ENCODE measurements around the gene NUP210. TPM values are rescaled to one million over a fixed set of nuclear protein-coding genes. Genes with fewer than 3 reads are reported as not detected.
A peak's percentile ranks its signal among the peaks of the same experiment; 100 is the strongest.

The NUP210 gene
- total RNA-seq (100 to 1,000 TPM; 131 to 164 (median 150) TPM), polyA plus RNA-seq (10 to 100 TPM; 52.6 to 93.6 TPM), total RNA-seq (513 reads per million, percentile 98 among the genes with 10 or more reads in this experiment)

DNA sequence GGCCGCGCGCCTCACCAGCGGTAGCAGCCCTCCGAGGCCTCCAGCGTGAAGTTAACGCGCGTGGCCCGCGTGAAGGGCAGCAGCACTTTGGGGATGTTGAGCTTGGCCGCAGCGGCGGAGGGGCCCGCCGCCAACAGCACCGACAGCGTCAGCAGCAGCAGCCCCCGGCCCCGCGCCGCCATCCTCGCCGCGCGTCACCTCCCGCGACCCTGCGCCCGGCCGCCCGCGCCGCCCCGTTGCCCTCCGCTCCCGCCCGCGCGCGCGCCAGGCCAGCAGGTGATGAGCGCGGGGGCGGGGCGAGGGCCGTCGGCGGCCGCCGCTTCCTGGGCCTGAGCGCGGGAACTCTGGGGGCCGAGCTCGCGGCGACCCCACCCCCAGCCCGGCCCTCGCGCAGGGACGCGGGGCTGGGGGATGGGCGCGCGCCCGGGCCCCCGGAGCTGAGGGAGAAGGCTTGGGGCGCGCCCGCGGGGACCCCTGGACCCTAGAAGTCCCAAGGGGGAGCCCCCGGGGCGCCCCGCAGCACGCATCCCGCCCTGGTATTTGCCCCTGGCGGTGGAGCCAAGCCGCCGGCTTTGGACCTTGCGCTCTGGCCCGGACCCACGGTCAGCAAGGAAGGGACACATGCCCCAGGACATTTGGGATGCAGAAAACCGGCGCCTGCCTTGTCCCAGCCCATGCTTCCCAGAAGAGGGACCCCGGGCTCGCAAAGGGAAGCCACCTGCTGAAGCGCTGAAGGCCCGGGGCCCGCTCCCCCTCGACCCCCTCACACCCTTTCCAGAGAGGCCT lies at the start of gene NUP210:
NUP210 (minus strand) TSS at position 278 of the 786 bp plus-strand sequence; CDS start at position 182, 96 bp downstream.
- ATAC-seq (peak; percentile 36), DNase-seq (peak in 4 of 9 donors; percentile 5 to 78 (median 22))
- peak within 1 kb of the TSS; percentile 73 for H3K4me3 ChIP-seq (ENCODE audit: low read length)
- H3K4me1 ChIP-seq (ENCODE audit: control insufficient read depth in 2 of 2, insufficient read depth in 2 of 2, low read length in 2 of 2) = peaks cover 48 to 60% of the 10 kb centered on the region in 2 donors
- no peaks in the 10 kb centered on the region for H3K9me3 ChIP-seq (ENCODE audit: control insufficient read depth in 2 of 3, low read length in 3 of 3)
- H3K27ac ChIP-seq (ENCODE audit: low read depth, low read length) = peak within 1 kb of the TSS; percentile 96
- Mint-ChIP-seq H3K9me3 (peaks cover 0 to 2% (median 0%) of the 10 kb centered on the region in 11 donors), H3K36me3 (peaks cover 0 to 13% (median 0%) of the 10 kb centered on the region in 5 donors), H3K4me3 (peak within 1 kb of the TSS; percentile 89 to 100 (median 96)), H3K4me1 (peaks cover 41 to 81% (median 66%) of the 10 kb centered on the region in 7 donors), H3K27ac (peak within 1 kb of the TSS; percentile 96 to 100 (median 99)), H3K27me3 (no peaks in the 10 kb centered on the region)
- CTCF ChIA-PET = interaction anchor here (1.0 to 11.5 kb wide), 5 partner anchors 8 to 76 kb away, joined by 3 to 102 read pairs (median 5); no protein-coding TSS in a partner anchor
- H3K36me3 ChIP-seq (ENCODE audit: control insufficient read depth in 2 of 3, insufficient read depth in 3 of 3, low read length in 3 of 3) = no peaks in the 10 kb centered on the region
- intact Hi-C loops (cut with micrococcal nuclease) = loop anchor here (2.0 to 10.0 kb wide), 5 partner anchors 15 to 1645 kb away; partner anchors contain the start of genes HDAC11 (in 1 of the 2), IQSEC1 (in 1 of the 2) and MRPS25 (in 1 of the 2)
- POLR2A ChIA-PET = interaction anchor here (0.6 to 10.4 kb wide), 11 partner anchors 9 to 310 kb away, joined by 3 to 125 read pairs (median 4); partner anchors contain the start of gene HDAC11
- no peaks in the 10 kb centered on the region for H3K27me3 ChIP-seq (ENCODE audit: control insufficient read depth in 2 of 2, insufficient read depth in 2 of 2, low read length in 2 of 2)

DNA sequence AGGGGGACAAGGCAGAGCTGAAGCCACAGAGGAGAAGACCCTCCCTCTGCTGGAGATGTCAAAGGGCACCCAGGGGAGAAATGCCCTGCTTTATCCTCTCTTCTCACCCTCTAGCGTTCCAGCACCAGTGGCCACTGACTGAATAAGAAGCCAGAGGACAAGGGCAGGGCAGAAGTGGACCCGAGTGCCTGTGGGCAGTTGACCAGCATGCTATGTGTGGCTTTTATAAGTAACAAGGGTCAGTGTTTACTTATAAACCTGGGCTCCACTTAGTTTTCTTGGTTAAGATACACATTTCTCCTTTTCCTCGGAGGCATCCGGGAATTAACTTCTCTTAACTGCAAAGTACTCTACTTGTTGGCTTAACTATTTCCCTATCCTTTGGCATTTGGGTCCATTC lies 46.7 kb upstream of the NUP210 start:
- no peaks in the 10 kb centered on the region for H3K36me3 Mint-ChIP-seq
- no peaks in the 10 kb centered on the region for H3K4me1 ChIP-seq (ENCODE audit: control insufficient read depth in 2 of 2, insufficient read depth in 2 of 2, low read length in 2 of 2)
- no peak overlapping the region for H3K27ac ChIP-seq (ENCODE audit: low read depth, low read length)
- no peaks in the 10 kb centered on the region for H3K36me3 ChIP-seq (ENCODE audit: control insufficient read depth in 2 of 3, insufficient read depth in 3 of 3, low read length in 3 of 3)
- no peaks in the 10 kb centered on the region for H3K27me3 ChIP-seq (ENCODE audit: control insufficient read depth in 2 of 2, insufficient read depth in 2 of 2, low read length in 2 of 2)
- CTCF ChIA-PET = interaction anchor here (1.0 to 1.3 kb wide), 2 partner anchors 20 to 181 kb away, joined by 3 read pairs; no protein-coding TSS in a partner anchor
- no peaks in the 10 kb centered on the region for H3K9me3 Mint-ChIP-seq
- DNase-seq (no peak), ATAC-seq (no peak)
- peaks cover 0 to 38% (median 3%) of the 10 kb centered on the region in 5 donors for H3K27me3 Mint-ChIP-seq
- H3K4me3 ChIP-seq (ENCODE audit: low read length) = no peak overlapping the region
- H3K4me1 Mint-ChIP-seq = no peaks in the 10 kb centered on the region
- intact Hi-C loops (cut with micrococcal nuclease) = no loop called here
- H3K4me3 Mint-ChIP-seq = no peak overlapping the region
- POLR2A ChIA-PET = interaction anchor here (1.1 kb wide), 1 partner anchor 93 kb away, joined by 4 read pairs; no protein-coding TSS in a partner anchor
- no peak overlapping the region for H3K27ac Mint-ChIP-seq
- no peaks in the 10 kb centered on the region for H3K9me3 ChIP-seq (ENCODE audit: control insufficient read depth in 2 of 3, low read length in 3 of 3)

DNA sequence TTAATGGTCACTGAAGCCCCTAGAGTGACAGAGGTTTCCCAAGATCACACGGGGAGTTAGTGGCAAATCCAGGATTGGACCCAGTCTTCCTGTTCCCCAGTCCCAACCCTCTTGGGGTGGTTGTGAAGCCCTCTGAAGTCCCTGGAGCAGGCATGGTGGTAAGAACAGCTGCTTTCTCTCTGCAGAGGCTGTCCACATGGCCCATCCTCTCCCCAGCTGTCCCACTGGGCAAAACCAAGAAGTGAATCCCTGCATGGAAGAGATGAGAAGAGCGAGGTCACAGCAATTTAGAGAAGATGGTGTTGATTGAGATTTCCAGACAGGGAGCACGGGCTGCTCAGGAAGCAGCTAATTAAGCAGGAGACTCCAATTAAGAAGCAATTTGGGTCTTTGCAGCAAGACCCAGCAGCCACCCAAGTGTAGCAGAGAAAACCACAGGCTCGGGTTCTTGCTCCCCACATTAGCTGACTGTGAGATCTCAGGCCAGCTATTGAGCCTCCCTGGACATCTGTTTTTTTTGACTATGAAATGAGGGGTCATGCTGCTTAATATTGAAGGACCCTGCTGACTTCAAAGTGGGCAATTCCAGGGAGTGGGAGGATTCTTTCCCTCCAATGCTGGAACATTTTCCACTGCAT lies 45.2 kb upstream of the NUP210 start:
- no peak for ATAC-seq
- H3K4me3 ChIP-seq (ENCODE audit: low read length) = no peak overlapping the region
- no peaks in the 10 kb centered on the region for H3K9me3 Mint-ChIP-seq
- H3K36me3 ChIP-seq (ENCODE audit: control insufficient read depth in 2 of 3, insufficient read depth in 3 of 3, low read length in 3 of 3) = no peaks in the 10 kb centered on the region
- no peak overlapping the region for H3K27ac Mint-ChIP-seq
- POLR2A ChIA-PET = interaction anchor here (1.8 kb wide), 1 partner anchor 15 kb away, joined by 5 read pairs; the partner anchor contains the start of gene HDAC11
- CTCF ChIA-PET = interaction anchor here (0.5 to 1.0 kb wide), 3 partner anchors 14 to 114 kb away, joined by 3 to 8 read pairs (median 4); no protein-coding TSS in a partner anchor
- no peak overlapping the region for H3K27ac ChIP-seq (ENCODE audit: low read depth, low read length)
- H3K9me3 ChIP-seq (ENCODE audit: control insufficient read depth in 2 of 3, low read length in 3 of 3) = no peaks in the 10 kb centered on the region
- H3K4me1 Mint-ChIP-seq = peaks cover 0 to 5% (median 4%) of the 10 kb centered on the region in 7 donors
- peaks cover 0 to 35% (median 8%) of the 10 kb centered on the region in 5 donors for H3K27me3 Mint-ChIP-seq
- no peak for DNase-seq
- intact Hi-C loops (cut with micrococcal nuclease) = no loop called here
- H3K4me1 ChIP-seq (ENCODE audit: control insufficient read depth in 2 of 2, insufficient read depth in 2 of 2, low read length in 2 of 2) = no peaks in the 10 kb centered on the region
- no peaks in the 10 kb centered on the region for H3K27me3 ChIP-seq (ENCODE audit: control insufficient read depth in 2 of 2, insufficient read depth in 2 of 2, low read length in 2 of 2)
- no peaks in the 10 kb centered on the region for H3K36me3 Mint-ChIP-seq
- H3K4me3 Mint-ChIP-seq = no peak overlapping the region

DNA sequence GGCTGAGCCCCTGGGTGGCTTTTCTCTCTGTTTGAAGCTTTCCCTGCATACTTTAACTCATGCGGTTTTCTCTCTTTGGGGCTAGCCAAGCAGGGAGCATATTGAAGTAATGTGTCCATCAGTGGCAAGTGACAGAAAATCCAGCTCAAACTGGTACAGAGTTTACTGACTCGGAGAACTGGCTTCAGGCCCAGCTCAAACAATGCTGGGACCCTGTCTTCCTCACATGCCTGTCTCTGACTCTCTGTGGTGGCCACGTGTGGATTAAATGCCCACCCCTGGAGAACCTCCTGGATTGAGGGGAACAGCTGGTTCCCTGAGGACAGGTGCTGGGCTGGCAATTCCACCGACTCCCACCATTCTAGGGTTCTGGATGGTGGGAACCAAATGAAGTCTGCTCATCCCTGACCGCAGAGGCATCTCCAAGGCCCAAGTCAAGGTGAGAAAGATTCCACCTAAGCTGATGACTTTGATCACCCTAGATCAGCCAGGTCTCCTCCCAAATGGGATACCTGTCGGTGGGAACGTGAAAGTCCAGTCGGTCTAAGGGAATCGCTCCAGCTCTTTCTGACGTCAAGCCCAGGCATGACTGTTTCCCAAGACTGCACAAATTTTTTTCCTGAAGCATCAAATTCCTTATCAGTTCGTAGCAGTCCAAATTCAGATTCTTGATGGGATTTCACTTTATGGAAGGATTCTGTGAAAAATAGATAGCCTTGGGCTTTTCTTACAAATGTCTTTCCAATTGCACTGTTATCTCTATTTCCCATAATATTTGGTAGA lies 43.7 kb upstream of the NUP210 start:
- peaks cover 0 to 5% (median 4%) of the 10 kb centered on the region in 7 donors for H3K4me1 Mint-ChIP-seq
- no peak overlapping the region for H3K27ac Mint-ChIP-seq
- Histone ChIP-seq H3K27ac (ENCODE audit: low read depth, low read length) (no peak overlapping the region), H3K36me3 (ENCODE audit: control insufficient read depth in 2 of 3, insufficient read depth in 3 of 3, low read length in 3 of 3) (no peaks in the 10 kb centered on the region), H3K27me3 (ENCODE audit: control insufficient read depth in 2 of 2, insufficient read depth in 2 of 2, low read length in 2 of 2) (no peaks in the 10 kb centered on the region), H3K9me3 (ENCODE audit: control insufficient read depth in 2 of 3, low read length in 3 of 3) (no peaks in the 10 kb centered on the region), H3K4me3 (ENCODE audit: low read length) (no peak overlapping the region), H3K4me1 (ENCODE audit: control insufficient read depth in 2 of 2, insufficient read depth in 2 of 2, low read length in 2 of 2) (no peaks in the 10 kb centered on the region)
- no peaks in the 10 kb centered on the region for H3K9me3 Mint-ChIP-seq
- peaks cover 0 to 37% (median 8%) of the 10 kb centered on the region in 5 donors for H3K27me3 Mint-ChIP-seq
- no peak for DNase-seq
- no peaks in the 10 kb centered on the region for H3K36me3 Mint-ChIP-seq
- CTCF ChIA-PET = interaction anchor here (0.8 to 4.2 kb wide), 3 partner anchors 11 to 1668 kb away, joined by 3 to 23 read pairs (median 9); no protein-coding TSS in a partner anchor
- no peak overlapping the region for H3K4me3 Mint-ChIP-seq
- POLR2A ChIA-PET = no interaction called here
- no peak for ATAC-seq
- intact Hi-C loops (cut with micrococcal nuclease) = no loop called here

DNA sequence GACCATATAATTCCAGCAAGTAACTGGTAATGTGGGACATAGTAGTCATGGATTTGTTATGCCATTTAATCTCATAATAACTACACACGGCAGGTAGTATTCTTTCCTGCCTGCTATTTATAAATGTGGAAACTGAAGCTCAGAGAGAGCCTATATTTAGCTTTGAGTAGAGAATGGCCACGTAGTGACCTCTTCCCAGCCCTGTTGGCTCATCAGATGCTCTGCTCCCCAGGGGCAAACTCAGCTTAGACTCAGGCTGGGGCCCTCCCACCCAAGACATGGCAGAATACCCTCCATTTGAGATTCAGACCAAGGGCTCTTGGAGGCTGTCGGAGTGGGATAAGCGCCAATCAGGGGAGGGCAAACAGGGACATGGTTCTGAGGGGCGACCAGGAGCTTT lies 42.7 kb upstream of the NUP210 start:
- ChIA-PET CTCF (interaction anchor here (0.6 to 4.2 kb wide), 5 partner anchors 10 to 371 kb away, joined by 3 to 23 read pairs (median 4); no protein-coding TSS in a partner anchor), POLR2A (no interaction called here)
- Mint-ChIP-seq H3K27me3 (peaks cover 0 to 35% (median 8%) of the 10 kb centered on the region in 5 donors), H3K9me3 (no peaks in the 10 kb centered on the region), H3K27ac (peak overlapping the region in 1 of 9 donors; percentile 66), H3K4me3 (no peak overlapping the region), H3K36me3 (no peaks in the 10 kb centered on the region), H3K4me1 (peaks cover 0 to 5% (median 4%) of the 10 kb centered on the region in 7 donors)
- no peak overlapping the region for H3K4me3 ChIP-seq (ENCODE audit: low read length)
- no peaks in the 10 kb centered on the region for H3K36me3 ChIP-seq (ENCODE audit: control insufficient read depth in 2 of 3, insufficient read depth in 3 of 3, low read length in 3 of 3)
- intact Hi-C loops (cut with micrococcal nuclease) = no loop called here
- no peaks in the 10 kb centered on the region for H3K4me1 ChIP-seq (ENCODE audit: control insufficient read depth in 2 of 2, insufficient read depth in 2 of 2, low read length in 2 of 2)
- no peaks in the 10 kb centered on the region for H3K9me3 ChIP-seq (ENCODE audit: control insufficient read depth in 2 of 3, low read length in 3 of 3)
- H3K27ac ChIP-seq (ENCODE audit: low read depth, low read length) = no peak overlapping the region
- no peak for ATAC-seq
- no peak for DNase-seq
- H3K27me3 ChIP-seq (ENCODE audit: control insufficient read depth in 2 of 2, insufficient read depth in 2 of 2, low read length in 2 of 2) = no peaks in the 10 kb centered on the region

Data from naive thymus-derived CD4-positive, alpha-beta T cell (primary cell).